HG03460 (cell line): Measurements from ENCODE around the gene OBSCN.

Experiments
- ATAC-seq: cut with Tn5 transposase; IDR thresholded peaks from one replicate; pipeline ENCODE4 v1.9.1; 2021; ENCODE audit not compliant: unreplicated experiment

The OBSCN gene

DNA sequence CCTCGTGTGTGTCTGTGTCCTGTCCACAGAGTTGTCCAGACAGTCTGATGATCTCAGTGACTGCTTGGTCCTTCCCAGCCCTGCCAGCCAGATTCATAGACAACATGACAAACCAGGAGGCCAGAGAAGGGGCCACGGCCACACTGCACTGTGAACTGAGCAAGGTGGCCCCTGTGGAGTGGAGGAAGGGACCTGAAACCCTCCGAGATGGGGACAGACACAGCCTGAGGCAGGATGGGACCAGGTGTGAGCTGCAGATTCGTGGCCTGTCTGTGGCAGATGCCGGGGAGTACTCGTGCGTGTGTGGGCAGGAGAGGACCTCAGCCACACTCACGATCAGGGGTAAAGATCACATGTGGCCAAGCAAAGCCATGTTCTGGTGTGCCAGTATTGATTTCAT, 96.4 kb downstream of the OBSCN start:
- ATAC-seq: no peak

- ATAC-seq: no peak
Observed at GRCh38 chr1:228304766-228305395, 97.0 kb downstream of the OBSCN start.

- ATAC-seq: no peak
Observed at GRCh38 chr1:228305721-228306152, 97.9 kb downstream of the OBSCN start.

DNA sequence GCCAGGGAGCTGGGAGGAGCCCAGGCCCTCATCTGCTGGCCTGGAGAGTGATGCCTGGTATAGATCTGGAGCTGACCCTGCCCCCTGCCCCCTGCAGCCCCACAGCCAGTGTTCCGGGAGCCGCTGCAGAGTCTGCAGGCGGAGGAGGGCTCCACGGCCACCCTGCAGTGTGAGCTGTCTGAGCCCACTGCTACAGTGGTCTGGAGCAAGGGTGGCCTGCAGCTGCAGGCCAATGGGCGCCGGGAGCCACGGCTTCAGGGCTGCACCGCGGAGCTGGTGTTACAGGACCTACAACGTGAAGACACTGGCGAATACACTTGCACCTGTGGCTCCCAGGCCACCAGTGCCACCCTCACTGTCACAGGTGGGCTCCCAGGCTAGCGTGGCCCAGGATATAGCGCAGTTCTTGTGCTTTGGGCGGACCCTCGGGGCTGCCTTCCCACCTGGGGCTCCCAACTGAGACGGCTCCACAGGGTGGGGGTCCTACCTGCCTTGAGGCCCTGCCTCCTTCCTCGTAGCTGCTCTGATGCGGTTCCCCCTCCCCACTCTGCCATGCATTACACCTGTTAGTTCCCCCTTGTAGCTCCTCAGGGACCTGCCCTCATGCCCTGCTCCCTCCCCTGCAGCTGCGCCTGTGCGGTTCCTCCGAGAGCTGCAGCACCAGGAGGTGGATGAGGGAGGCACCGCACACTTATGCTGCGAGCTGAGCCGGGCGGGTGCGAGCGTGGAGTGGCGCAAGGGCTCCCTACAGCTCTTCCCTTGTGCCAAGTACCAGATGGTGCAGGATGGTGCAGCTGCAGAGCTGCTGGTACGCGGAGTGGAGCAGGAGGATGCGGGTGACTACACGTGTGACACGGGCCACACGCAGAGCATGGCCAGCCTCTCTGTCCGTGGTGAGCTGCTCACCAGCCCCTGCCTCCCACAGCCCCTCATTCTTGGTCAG, 98.7 kb downstream of the OBSCN start:
- ATAC-seq: no peak

GRCh38 chr1:228307218-228308023, 99.6 kb downstream of the OBSCN start:
- no peak for ATAC-seq

- no peak for ATAC-seq
Observed at GRCh38 chr1:228308085-228308601, 100.3 kb downstream of the OBSCN start.

DNA sequence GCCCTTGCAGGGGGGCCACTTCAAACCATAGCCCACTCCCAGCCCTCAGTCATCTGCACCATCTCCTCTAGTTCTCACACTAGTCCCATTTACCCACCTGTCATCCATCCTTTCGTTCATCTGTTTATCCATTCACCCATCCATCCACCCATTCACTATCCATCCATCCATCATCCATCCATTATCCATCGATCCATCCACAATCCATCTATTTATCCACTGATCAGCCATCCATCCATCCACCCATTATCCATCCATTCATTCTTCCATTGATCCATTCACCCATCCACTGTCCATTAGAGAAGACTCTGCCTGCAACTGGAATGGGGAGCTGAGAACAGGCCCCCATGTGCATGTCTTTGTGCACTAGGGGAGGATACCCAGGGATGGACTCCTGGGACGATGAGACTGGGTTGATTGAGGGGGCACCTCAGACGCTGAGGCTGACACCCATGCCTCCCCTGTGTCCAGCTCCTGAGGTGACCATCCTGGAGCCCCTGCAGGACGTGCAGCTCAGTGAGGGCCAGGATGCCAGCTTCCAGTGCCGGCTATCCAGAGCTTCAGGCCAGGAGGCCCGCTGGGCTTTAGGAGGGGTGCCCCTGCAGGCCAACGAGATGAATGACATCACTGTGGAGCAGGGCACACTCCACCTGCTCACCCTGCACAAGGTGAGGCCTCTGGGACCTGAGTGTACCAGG, 100.9 kb downstream of the OBSCN start:
- no peak for ATAC-seq

DNA sequence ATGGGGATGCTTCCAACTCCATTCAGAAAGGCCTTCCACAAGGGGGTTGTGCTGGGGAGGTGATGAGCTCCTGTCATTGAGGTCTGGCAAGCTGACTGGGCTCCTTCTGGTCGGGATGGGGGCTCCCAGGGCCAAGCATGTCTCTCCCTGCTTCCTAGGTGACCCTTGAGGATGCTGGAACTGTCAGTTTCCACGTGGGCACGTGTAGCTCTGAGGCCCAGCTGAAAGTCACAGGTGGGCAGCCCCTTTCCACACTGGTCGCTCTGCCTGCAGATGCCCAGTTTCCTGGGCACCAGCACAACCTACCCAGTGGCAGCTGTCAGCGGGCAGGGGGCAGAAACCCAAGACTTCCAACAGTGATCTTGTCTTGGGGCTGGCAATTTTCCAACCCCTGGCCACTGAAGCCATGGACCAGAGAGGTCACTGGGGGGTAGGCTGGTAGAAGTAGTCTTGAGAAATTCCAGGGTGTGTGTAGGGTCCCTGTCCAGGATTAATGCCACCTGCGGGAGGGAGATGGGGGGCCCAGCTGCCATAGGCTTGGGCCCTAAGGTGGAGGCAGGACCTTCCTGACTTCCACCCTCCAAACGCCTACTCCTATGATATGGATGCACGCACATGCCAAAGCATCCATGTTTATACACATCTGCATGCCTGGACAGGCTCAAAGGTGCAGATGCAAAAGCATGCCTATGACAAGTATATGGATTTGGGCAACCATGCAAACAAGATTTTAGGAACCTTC, 101.7 kb downstream of the OBSCN start:
- no peak for ATAC-seq

- ATAC-seq: no peak
Observed at GRCh38 chr1:228310162-228310792, 102.4 kb downstream of the OBSCN start.

DNA sequence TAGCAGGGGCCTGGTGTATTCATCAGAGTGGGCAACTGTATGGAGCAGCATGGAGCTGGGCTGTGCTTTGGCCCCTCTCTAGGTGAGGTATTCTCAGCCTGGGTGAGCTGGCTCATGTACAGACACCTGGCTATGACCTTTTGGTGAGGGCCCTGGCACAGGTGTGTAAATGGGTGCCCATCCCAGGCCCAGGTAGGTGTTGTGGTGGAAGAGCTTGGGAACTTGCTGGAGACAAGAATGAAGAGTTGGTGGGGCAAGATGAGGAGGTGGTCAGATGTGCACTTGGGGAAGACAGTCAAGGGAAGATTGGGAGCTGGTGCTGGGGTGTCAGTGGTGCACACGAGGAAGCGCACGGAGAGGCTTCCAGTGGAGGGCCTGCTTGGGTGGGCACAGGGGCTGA, 103.2 kb downstream of the OBSCN start:
- no peak for ATAC-seq

GRCh38 chr1:228312136-228312764, 104.4 kb downstream of the OBSCN start:
- no peak for ATAC-seq

- ATAC-seq: no peak
Observed at GRCh38 chr1:228313536-228314277, 105.9 kb downstream of the OBSCN start.

- ATAC-seq: no peak
Observed at GRCh38 chr1:228314315-228314657, 106.4 kb downstream of the OBSCN start.

DNA sequence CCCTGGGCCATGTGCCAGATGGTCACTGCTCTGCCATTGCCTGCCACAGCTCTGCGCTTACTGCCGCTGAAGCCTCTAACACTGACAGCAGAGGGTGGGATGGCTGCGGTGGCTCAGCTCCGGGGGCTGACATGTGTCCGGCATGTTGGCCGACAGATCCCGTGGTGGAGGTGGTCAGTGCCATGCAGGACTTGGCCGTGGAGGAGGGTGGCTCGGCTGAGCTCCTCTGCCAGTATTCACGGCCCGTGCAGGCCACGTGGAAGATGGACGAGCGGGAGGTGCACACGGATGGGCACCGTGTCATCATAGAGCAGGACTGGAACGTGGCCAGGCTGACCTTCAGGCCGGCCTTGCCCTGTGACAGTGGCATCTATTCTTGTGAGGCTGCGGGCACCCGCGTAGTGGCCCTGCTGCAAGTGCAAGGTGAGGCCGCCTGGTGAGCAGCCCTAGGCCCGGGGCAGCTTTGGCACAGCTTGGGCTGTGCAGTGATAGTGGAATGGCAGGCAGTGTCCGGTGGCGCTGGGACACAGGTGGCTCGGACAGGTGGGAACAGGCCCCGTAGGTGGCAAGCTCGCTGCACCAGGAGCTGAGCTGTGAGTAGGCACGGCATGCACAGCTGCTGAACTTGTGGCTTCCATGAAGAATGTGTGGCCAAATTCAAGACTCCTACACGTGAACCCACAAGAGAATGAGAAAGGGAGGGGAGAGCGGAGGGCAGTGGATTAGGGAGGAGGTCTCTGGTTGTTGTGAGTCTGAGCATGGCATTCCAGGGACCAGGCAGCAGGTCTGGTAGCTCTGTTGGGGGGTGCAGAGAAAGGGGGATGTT, 107.0 kb downstream of the OBSCN start:
- no peak for ATAC-seq

GRCh38 chr1:228315484-228315944, 107.7 kb downstream of the OBSCN start:
- ATAC-seq: no peak

DNA sequence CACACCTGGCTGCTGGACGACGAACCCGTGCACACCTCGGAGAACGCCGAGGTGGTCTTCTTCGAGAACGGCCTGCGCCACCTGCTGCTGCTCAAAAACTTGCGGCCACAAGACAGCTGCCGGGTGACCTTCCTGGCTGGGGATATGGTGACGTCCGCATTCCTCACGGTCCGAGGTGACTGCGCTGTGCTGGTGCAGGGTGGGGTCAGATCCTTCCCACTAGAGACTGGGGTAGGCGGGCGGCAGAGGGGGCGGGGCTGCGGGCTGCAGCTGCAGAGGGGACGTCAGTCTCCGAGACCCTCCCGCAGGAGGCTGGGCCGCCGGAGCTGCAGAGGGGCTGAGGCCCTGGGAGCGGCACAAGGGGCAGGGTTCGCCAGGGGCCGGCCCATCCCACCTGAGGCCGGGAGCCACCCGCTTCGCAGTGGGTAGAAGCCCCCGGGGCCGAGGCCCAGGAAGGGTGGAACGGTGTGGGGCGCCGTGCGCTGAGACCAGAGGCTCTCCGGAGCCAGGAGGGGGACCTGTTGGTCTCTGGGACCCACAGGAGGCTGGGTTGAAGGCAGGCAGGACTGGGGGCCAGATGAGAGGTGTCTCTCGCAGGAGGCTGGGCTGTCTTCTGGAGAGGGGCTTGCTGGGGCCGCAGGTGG, 108.2 kb downstream of the OBSCN start:
- no peak for ATAC-seq
